Measurements from ENCODE around the gene SLC11A2.
"Not testable (repeated sequence)": the region's sequence is repeated elsewhere in the genome, so short reads cannot be mapped to it uniquely, and the experiment has no call there.

Gene SLC11A2

DNA sequence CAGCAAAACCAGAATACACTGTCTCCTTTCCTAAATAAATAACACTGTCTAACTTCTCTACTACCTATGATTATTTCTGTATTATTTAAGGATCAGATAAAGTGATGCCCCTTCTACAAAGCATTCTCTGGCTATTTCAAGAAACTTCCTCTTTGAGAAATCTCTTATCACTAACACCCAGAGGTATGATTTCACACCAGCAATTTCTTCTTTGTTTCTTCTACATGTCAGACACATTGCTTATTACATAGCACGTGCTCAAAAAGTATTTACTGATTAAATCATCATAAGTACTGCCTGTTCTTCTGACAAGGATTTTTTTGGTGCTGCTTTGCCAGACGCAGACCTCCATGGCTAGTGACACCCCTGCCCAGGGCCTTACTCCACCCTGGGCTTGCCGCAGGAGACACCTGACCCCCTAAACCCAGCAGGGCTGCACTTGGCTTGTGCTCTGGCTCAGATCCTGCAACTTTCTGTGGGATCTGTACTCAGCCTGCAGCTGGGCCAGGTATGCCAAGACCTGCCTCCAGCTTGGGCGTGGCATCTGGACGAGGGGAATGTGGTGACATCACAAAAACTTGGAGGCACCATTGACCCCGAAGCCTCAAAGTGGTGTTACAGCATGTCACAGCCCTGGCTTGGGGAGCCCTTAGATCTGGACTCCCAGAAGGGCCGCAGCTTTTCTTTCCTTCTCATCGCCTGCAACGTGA lies 89.2 kb downstream of the SLC11A2 start:
- DNase-seq: no peak

DNA sequence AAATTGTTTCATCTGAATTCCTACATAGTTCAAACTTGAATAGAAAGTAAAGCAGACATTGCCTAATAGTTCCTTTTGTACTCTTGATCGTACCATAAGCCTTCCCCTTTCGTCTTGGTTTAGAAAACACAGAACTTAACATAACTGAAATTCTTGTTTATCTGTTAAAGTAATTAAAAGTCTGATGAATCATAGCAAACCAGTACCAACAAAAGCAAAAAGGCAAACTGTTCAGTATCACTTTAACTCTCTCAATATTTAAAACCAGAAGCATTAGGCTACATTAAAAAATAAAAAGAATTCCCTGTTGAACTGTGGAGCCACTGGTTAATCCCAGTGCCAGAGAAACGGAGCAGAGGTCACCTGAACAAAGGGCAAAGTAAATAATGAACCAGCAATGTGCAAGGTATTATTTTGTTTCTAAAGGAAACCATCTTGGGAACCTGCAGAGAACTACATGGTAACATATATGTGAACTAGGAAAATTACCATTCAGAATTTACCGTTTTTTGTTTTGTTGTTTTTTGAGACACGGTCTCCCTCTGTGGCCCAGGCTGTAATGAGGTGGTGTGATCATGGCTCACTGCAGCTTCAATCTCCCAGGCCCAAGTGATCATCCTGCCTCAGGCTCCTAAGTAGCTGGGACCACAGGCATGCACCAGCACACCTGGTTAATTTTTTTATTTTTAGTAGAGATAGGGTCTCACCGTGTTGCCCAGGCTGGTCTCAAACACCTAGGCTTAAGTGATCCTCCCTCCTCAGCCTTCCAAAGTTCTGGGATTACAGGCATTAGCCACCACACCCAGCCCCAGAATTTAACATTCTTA lies 91.0 kb downstream of the SLC11A2 start:
- DNase-seq: no peak

DNA sequence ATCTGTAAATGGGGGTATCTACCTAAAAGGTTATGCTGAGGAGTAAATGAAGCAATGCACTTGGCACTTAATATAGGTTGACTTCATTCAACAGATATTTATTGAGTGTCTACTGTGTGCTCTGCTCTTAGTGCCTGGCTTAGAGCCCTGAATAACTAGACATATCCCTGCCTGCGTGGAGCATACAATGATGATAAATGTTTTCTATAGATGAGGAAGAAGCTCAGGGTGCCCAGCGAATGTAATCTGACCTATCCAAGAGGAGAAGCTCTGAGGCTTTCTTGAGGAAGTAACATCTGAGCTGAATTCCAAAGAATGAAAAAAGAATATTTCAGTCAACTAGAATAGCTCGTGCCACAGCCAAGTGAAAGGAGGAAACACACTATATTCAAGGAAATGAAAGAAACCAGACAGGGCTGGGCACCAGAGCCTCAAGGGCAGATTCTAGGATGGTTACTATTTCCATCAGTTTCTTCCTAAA lies 91.8 kb downstream of the SLC11A2 start:
- no peak for DNase-seq

DNA sequence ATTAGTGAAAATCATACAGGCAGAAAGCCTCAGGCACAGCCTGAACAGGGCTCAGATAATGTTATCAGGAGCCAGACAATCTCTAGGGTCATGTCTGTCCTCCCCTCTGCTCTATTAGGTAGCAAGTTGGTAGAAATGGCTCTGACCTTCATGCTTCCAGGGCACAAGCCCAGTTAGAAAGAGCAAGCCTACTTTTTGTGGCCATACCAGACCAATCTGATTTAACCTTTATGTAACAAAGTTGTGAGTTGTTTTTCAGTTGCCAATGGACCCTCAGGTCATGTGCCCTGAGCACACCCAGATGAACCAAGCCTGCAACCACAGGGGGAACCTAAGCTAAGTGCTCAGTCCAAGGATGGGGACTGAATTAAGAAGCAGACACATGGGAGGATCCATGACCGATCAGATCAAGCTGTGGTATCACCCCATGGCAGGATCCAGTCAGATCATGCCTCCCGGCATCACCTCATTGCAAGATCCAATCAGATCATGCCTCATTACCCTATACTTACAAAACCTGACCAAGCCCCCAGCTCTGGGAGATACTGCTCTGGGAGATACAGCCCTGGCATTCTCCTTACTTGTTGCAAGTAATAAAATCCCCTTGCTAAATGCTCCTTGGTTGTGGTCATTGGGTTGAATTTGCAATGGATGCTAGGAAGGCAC lies 92.6 kb downstream of the SLC11A2 start:
- no peak for DNase-seq

DNA sequence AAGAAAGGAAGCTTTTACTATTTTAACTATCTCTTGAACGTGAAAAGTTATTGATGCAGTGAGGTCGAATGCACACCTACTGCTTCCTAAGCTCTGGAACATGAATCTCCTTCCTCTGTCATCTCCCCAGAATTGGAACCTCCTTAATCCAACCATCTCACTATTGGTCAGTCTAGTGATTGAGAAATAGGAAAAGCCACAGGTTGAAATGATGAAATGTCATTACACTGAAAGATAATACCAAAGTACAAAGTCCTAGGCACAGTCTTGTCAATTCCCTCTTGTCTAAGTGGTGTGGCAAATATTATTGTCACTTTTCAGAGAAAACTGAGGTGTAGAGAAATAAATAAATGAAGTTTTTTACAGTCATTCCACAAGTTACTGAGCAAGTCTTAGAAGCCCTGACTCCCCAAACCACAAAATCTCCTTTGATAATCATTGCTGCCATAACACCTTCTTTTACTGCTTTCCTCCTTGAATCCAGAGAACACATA lies 93.3 kb downstream of the SLC11A2 start:
- DNase-seq: no peak

DNA sequence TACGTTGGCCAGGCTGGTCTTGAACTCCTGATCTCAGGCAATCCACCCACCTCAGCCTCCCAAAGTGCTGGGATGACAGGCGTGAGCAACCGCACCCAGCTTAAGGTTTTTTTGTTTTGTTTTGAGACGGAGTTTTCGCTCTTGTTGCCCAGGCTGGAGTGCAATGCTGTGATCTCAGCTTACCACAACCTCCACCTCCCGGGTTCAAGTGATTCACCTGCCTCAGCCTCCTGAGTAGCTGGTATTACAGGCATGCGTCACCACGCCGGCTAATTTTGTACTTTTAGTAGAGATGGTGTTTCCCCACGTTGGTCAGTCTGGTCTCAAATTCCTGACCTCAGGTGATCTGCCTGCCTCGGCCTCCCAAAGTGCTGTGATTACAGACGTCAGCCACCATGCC lies 95.7 kb downstream of the SLC11A2 start:
- not testable (repeated sequence) for DNase-seq

DNA sequence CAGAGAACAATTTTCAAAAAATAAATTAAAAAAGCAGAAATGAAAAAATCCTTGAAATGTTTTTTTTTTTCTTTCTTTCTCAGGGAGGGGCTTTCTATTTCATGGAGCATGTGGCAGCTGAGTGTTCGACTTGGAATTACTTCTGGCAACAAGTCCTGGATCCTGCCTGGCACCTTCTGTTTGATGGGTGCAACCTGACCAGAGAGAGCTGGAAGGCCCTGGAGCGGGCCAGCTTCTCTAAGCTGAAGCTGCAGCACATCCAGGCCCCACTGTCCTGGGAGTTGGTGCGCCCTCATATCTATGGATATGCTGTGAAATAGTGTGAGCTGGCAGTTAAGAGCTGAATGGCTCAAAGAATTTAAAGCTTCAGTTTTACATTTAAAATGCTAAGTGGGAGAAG lies 96.4 kb downstream of the SLC11A2 start:
- DNase-seq: no peak
